Activated effector memory CD4-positive, alpha-beta T cell treated with Interleukin-2 at 50 U/mL for 16 hours (primary cell): Measurements from ENCODE around the gene IFNAR1.

ENCODE experiments used
- DNase-seq: peaks from one replicate; pipeline ENCODE4 v3.0.0-alpha.2; 2020

IFNAR1 gene

DNA sequence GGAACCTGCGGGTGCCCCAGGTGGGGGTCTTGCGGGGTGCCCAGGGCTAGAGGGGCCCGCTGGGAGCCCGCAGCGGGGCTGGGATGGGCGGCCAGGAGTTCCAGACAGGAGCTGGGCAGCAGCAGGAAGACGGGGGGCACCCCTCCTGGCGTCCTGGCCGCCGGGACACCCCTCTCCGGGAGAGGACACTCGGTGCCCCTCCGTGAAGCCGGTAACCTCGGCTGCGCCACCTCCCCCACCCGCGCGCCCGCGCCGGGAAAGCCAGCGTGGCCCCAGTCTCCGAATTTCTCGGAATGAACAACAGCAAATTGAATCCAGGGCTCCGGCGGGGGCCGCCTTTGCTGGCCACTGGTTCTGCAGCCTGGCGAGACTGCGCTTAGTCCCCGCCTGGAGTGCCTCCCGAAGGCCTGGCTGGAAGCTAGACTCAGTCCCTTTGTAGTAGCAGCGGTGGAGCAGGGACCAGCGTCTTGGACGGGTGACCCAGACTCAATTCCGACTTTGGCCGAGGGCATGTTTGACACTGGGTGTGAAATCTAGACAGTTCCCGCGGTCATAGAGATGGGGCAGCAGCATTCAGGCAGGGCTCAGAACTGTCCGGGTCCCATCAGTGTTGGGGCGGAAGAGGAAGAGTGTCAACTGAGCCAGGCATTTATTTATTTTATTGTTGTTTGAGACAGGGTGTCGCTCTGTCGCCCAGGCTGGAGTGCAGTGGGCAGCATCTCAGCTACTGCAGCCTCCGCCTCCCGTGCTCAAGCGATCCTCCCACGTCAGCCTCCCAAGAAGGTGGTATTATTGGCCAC, 79.2 kb downstream of the IFNAR1 start:
- DNase-seq, result no peak

DNA sequence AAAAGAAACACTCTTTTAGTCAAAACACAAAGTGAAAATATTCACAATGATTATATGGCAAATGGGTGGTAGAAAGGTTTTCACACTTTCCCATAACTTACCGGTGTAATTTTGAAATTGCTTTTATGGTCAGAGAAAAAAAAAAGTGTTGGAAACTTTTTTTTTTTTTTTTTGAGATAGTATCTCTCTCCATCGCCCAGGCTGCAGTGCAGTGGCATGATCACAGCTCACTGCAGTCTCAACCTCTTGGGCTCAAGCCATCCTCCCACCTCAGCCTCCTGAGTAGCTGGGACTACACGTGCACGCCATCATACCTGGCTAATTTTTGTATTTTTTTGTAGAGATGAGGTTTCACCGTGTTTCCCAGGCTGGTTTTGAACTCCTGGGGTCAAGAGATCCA, 81.7 kb downstream of the IFNAR1 start:
- DNase-seq, result no peak
